HepG2 (cell line): Measurements from ENCODE around the gene FERMT2. TPM values are rescaled to one million over a fixed set of nuclear protein-coding genes. Genes with fewer than 3 reads are reported as not detected.

ENCODE experiments used
- GMEB2 ChIP-seq: IDR thresholded peaks from 2 replicates; pipeline ENCODE4 v1.6.1; 2016; ENCODE audit warnings: missing biosample characterization, missing genetic modification reagents, low read depth
- HES4 ChIP-seq: sonication (generic); formaldehyde crosslinking; IDR thresholded peaks from 2 replicates; pipeline ENCODE4 v1.9.0; 2021; ENCODE audit warnings: mild to moderate bottlenecking, missing genetic modification reagents, borderline replicate concordance
- KLF6 ChIP-seq: IDR thresholded peaks from 2 replicates; pipeline ENCODE4 v1.8.0; 2016; ENCODE audit warnings: missing biosample characterization, missing genetic modification reagents
- KMT2A ChIP-seq: sonication (generic); formaldehyde crosslinking; IDR thresholded peaks from 2 replicates; pipeline ENCODE4 v1.4.0; 2020; ENCODE audit warnings: missing genetic modification reagents
- PATZ1 ChIP-seq: sonication (generic); formaldehyde crosslinking; IDR thresholded peaks from 2 replicates; pipeline ENCODE4 v1.4.0; 2020; ENCODE audit warnings: missing genetic modification reagents
- PRMT3 ChIP-seq: sonication (generic); formaldehyde crosslinking; IDR thresholded peaks from 2 replicates; pipeline ENCODE4 v1.8.1; 2022; ENCODE audit warnings: low read depth, mild to moderate bottlenecking, moderate library complexity, missing genetic modification reagents, borderline replicate concordance
- SUZ12 ChIP-seq: fragments of 150-350 bp; IDR thresholded peaks from 2 replicates; pipeline ENCODE4 v1.6.1; 2014; ENCODE audit warnings: low read depth, low read length
- TERF1 ChIP-seq: sonication (generic); formaldehyde crosslinking; IDR thresholded peaks from 2 replicates; pipeline ENCODE4 v1.8.0; 2022; ENCODE audit warnings: mild to moderate bottlenecking, missing genetic modification reagents, moderate library complexity
- WIZ ChIP-seq: sonication (generic); formaldehyde crosslinking; IDR thresholded peaks from 2 replicates; pipeline ENCODE4 v1.5.1; 2020; ENCODE audit warnings: mild to moderate bottlenecking, missing genetic modification reagents
- ZBTB42 ChIP-seq: sonication (generic); formaldehyde crosslinking; IDR thresholded peaks from 2 replicates; pipeline ENCODE4 v1.5.0; 2020; ENCODE audit warnings: mild to moderate bottlenecking, missing genetic modification reagents
- ZFYVE20 ChIP-seq: sonication (generic); formaldehyde crosslinking; IDR thresholded peaks from 2 replicates; pipeline ENCODE4 v1.8.0; 2023; ENCODE audit warnings: low read depth, mild to moderate bottlenecking, moderate library complexity, missing genetic modification reagents, borderline replicate concordance
- ZNF441 ChIP-seq: sonication (generic); formaldehyde crosslinking; IDR thresholded peaks from 2 replicates; pipeline ENCODE4 v1.7.0; 2021; ENCODE audit warnings: missing genetic modification reagents, borderline replicate concordance
- ZNF451 ChIP-seq: sonication (generic); formaldehyde crosslinking; IDR thresholded peaks from 2 replicates; pipeline ENCODE4 v1.5.0; 2020; ENCODE audit warnings: mild to moderate bottlenecking, missing genetic modification reagents
- ZNF770 ChIP-seq: sonication (generic); formaldehyde crosslinking; IDR thresholded peaks from 2 replicates; pipeline ENCODE4 v1.5.0; 2020; ENCODE audit warnings: mild to moderate bottlenecking, missing genetic modification reagents
- ZNF784 ChIP-seq: sonication (generic); formaldehyde crosslinking; IDR thresholded peaks from 2 replicates; pipeline ENCODE4 v1.5.1; 2020; ENCODE audit warnings: missing genetic modification reagents, mild to moderate bottlenecking, borderline replicate concordance
- ZNF83 ChIP-seq: sonication (generic); formaldehyde crosslinking; IDR thresholded peaks from 2 replicates; pipeline ENCODE4 v1.4.0; 2020; ENCODE audit warnings: missing genetic modification reagents, mild to moderate bottlenecking, borderline replicate concordance
- ZSCAN20 ChIP-seq: sonication (generic); formaldehyde crosslinking; IDR thresholded peaks from 2 replicates; pipeline ENCODE4 v1.4.0; 2020; ENCODE audit warnings: missing genetic modification reagents, mild to moderate bottlenecking, borderline replicate concordance
- ZZZ3 ChIP-seq: sonication (generic); formaldehyde crosslinking; IDR thresholded peaks from 2 replicates; pipeline ENCODE4 v1.4.0; 2020; ENCODE audit warnings: missing genetic modification reagents, mild to moderate bottlenecking, borderline replicate concordance
- polyA plus RNA-seq, 8 experiments: library from polyadenylated mRNA; depleted of rRNA in 3 of 8; stranded (reverse) in 7 of 8; unstranded in 1 of 8; fragments of >200 nt; fragmentation: Illumina TruSeq in 4 of 8; extraction: Trizol in 4 of 8; gene quantifications; 2 replicates each; pipeline versions ENCODE4 v1.2.1 to v1.2.3, GENCODE V29; 2011 to 2016; ENCODE audit warnings: low read depth in 4 of 8, missing spikeins in 1 of 8, mixed read lengths in 1 of 8; ENCODE audit not compliant: insufficient read depth in 1 of 8
- total RNA-seq, 5 experiments: library from RNA; depleted of rRNA; stranded (reverse); fragments of >200 nt; fragmentation: Illumina TruSeq; extraction: Trizol; gene quantifications; 2 replicates each; pipeline ENCODE4 v1.2.3, GENCODE V29; 2016; ENCODE audit warnings: low read depth in 1 of 5

Gene FERMT2
- total and polyA plus RNA-seq, 2 of the 13 experiments (the other 11 are each of a cell fraction or from before 2014, with no cell fraction given), result 36.2 to 60.4 TPM

GRCh38 chr14:52950898-52951680 is at the start of gene FERMT2 (continued):
- 0 out of 2 replicates have a peak, but pooled peaks have one; percentile 15 for TF ChIP-seq GMEB2
- TF ChIP-seq ZBTB42, result no peak
- peak; percentile 12; the same call in 1 of the 2 replicates for TF ChIP-seq HES4 (CRISPR knock-in tag)
- no peak for TF ChIP-seq ZNF83
- TF ChIP-seq KMT2A (CRISPR knock-in tag), result 0 out of 2 replicates have a peak, but pooled peaks have one; percentile 38
- no peak for TF ChIP-seq ZZZ3 (CRISPR knock-in tag)
- no peak; the same call in 1 of the 2 replicates for TF ChIP-seq ZNF451
- TF ChIP-seq ZFYVE20, result no peak
- TF ChIP-seq ZSCAN20 (CRISPR knock-in tag), result peak; percentile 50; the same call in 1 of the 2 replicates
- TF ChIP-seq ZNF784 (CRISPR knock-in tag), result peak; percentile 44; the same call in 1 of the 2 replicates
- no peak for TF ChIP-seq WIZ (CRISPR knock-in tag)
- no peak for TF ChIP-seq TERF1 (CRISPR knock-in tag)
- peak; percentile 75 for TF ChIP-seq PATZ1 (CRISPR knock-in tag)
- TF ChIP-seq ZNF770, result peak; percentile 54; the same call in 1 of the 2 replicates
- peak; percentile 39; the same call in 1 of the 2 replicates for TF ChIP-seq KLF6 (CRISPR knock-in tag)
- peak; percentile 43; the same call in 1 of the 2 replicates for TF ChIP-seq ZNF441
- no peak for TF ChIP-seq SUZ12
- no peak for TF ChIP-seq PRMT3 (CRISPR knock-in tag)
